Measurements from ENCODE around the gene INAVA.

INAVA gene

GRCh38 chr1:200894712-200895442, at the start of gene INAVA:
TSS of gene INAVA (plus strand) at chr1:200894900. CDS start at chr1:200898401, 3,501 bp downstream.
- DNase-seq, result no peak

- no peak for DNase-seq
Measured at GRCh38 chr1:200845360-200845759, 49.3 kb upstream of the INAVA start.

GRCh38 chr1:200846398-200846797, 48.3 kb upstream of the INAVA start:
- no peak for DNase-seq

GRCh38 chr1:200849430-200849829, 45.3 kb upstream of the INAVA start:
- DNase-seq, result no peak

DNA sequence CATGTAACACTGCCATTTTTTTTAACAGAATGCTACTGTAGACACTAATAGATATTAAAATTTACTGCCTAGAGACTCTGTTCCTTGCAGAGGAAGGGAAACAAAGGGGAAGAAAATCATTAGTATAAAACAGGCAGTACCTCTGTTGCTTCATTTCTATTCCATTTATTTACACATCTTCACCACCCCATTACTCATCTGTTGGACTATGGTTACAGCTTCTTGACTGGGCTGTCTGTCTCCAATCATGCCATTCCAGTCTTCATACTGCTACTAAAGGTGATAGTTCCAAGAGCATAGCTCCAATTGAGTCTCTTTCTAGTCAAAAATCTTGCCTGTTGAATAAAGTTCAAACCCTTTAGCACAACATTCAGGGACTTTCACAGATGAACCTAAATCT, 44.1 kb upstream of the INAVA start:
- no peak for DNase-seq

DNA sequence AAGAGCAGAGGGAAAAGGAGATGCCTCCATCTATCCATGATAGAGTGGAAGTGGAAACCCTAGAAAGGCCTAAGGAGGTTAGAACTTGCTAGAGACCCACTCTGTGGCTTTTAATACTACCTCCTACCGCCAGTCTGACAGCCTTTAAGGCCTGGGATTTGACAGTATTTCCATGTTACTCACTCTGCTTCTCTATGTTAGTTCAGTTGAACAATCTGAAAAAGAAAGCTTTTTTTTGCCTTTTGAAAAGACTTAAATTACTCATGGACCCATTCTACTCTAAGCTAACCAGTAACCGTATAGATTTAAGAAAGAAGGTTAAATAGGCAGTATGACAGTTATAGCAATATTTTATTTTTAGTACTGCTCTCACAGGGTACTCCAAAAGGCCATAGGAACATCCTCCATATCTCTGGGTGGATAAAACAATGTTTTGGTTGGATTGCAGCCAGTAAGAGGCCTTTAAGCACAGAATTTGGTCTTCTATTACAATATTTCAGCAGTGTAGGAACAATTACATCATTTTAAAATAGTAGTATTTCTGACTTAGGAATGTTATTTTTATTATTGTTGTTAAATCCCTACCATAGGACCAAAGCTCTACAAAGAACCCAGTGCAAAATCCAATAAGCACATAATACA, 37.9 kb upstream of the INAVA start:
- no peak for DNase-seq

DNA sequence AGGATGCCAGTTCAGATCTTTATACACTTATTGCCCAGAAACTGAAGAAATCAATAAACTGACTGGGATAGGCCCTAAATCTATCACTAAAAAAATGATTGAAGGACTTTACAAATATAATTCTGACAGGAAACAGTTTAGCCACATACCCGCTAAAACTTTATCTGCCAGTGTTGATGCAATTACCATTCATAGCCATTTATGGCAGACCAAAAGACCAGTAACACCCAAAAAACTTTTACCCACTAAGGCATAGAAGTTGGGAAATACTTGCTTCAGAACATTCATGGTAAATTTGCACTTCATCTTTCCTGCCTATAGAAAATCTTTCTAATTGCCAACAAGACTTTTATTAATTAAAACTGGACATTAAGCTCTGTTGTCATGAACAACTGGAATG, 36.9 kb upstream of the INAVA start:
- DNase-seq, result no peak

DNA sequence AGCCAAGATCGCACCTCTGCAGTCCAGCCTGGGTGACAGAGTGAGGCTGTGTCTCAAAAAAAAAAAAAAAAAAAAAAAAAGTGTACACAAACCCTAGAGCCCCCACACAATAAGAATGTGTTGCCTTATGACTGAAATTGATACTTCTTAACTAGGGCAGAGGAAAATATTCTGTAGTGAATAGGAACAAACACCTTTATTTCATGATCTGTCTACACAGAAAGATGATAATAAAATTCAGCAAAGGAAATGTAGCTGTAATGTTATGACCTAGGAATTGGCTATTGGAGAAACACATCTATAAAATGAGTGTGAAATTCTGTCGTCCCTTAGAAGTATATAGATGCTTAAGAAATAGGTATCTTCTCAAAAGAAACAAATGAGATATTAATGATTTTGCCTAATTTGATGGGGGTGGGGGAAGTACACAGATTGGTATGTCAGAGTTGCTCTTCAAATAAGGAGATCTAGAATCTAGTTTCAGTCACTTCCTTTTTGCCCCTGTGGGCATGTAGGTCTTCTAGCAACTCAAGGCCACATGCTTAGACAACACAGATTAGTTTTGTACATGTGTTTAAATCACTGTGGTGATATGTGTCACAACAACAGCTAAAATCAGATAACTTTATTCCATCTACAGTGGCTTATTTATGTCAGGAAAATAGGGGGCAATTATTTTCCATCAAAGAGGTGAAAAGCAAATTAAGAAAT, 32.6 kb upstream of the INAVA start:
- DNase-seq, result no peak

DNA sequence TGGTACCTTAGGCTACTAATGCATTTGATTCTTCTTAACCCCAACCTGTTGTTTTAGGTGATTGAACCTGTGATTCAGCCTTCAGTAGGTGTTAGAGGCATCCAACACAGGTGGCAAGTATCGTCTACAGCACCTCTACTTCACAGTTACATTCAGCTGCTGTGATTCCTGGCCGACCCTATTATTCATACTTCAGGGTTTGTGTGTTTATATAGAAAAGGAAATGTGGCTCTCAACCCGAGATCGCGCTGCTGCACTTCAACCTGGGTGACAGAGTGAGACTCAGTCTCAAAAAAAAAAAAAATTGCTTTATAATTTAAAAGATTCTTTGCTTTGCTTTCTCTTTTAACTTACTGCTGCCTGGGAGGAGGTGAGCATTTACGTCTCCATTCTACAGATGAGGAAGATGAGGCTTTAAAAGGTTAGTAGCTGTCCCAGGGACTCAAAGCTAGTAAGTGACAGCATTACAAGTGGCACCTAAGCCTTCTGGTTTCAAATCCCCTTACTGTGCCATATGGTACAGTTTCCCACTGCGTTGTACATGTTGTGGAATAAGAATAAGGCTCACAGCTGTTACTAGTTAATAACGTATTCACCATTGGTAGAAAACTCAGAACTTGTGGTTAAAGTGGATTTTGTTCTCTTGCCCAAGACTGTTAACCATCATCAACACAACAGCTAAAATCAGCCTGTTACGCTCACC, 31.8 kb upstream of the INAVA start:
- DNase-seq, result no peak

DNA sequence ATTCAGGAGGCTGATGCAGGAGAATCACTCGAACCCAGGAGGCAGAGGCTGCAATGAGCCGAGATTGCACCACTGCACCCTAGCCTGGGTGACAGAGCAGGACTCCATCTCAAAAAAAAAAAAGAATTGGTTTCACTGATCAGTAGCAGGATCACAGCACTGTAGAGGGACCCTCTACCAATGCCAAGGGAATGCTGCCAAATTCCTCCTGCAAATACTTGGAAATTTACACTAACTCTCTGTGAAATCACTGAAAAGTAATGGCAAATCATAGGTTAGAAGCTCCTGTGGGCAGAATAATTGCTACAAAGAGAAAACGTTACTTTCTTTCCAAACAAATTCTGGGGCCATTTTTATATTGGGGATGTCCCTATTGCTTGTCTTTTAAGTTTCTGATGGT, 28.6 kb upstream of the INAVA start:
- no peak for DNase-seq

- DNase-seq, result peak in 1 of 2 donors; percentile 26
Measured at GRCh38 chr1:200866521-200866920, 28.2 kb upstream of the INAVA start.

DNA sequence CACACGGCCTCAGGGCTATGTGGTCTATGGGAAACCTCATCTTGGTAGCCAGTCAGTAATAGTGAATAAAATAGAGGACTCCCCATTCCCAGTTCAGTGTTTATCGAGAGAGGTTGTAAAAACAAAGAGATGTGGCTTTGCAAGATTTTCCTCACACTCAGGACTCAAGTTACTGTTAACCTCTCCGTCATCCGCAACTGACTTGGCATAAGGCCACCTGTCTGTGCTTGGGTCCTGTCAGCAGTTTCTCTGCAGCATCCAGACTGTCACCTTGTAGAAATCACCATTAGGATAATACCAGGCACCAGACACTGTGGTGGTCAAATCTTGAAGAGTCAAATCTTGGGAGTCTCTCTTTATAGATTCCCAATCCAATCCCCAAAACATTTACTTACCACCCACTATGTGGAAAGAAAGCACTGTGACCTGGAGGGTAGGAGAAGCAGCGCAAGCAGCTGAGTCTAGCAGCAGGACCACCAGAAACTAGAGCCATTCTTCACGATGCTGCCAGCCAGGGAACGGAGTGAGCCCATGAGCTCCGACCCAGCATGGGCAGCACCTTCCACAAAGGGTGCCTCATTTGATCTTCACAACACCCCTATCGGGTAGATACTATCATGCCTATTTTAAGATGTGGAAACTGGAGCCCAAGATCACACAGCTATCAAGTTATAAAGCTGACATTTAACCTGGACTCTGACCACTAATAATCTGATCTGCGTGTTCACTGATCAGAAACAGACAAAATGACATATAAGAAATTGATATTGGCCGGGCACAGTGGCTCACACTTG, 27.5 kb upstream of the INAVA start:
- DNase-seq, result no peak

- no peak for DNase-seq
Measured at GRCh38 chr1:200869376-200869752, 25.3 kb upstream of the INAVA start.

DNA sequence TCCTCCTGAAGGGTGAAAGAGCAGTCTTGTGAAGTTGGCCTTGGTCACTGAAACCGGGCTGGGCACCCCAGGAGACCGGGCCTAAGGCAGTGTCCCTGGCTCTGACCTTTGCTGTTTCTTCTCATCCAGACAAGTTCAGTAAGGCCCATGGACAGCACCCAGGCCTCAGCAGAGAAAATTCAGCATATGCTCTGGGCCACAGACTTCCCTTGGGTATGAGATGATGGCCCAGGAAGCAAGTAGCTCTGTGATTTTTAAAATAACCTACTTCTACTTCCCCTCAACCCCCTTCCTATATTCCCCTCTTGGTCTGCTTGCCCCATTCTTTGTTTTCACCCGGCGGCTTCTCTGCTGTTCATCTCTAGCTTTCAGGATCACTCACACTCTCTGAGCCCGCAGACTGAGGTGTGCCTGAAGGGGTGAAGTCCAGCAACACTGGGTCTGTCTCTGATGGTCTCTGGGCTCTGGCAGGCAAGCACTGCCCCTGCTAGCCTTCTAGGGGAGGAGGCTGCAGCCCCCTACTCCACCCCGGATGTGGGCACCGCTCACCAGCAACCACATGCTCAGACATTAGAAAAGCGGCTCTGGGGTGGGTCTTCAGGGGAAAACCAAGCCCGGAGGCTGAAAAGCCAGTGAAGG, 24.8 kb upstream of the INAVA start:
- DNase-seq, result no peak

GRCh38 chr1:200872446-200873115, 22.1 kb upstream of the INAVA start, which contains the start of gene GPR25:
TSS of gene GPR25 (plus strand) at chr1:200872981. CDS start at chr1:200873038, 57 bp downstream.
- DNase-seq, result no peak

- DNase-seq, result no peak
Measured at GRCh38 chr1:200873116-200873670, 21.5 kb upstream of the INAVA start.

- DNase-seq, result no peak
Measured at GRCh38 chr1:200873671-200874397, 20.9 kb upstream of the INAVA start.

DNA sequence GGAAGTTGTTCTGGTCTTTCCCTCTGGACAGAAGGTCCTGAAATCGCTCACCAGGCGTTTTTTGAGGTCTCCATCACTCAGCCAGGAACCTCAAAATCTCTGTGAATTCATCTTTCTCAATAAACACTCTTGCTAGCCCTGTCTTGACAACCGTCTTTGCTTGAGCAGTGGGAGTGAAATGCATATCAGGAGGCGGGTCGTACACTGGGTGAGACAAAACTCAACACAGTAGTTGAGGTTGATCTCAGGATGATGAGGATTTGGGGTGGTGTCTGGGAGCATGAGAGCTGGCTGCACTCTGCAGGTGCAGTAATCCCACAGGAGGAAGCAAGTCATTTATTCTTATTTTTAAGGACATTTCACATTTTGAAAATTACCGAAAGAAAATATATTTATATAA, 20.0 kb upstream of the INAVA start:
- DNase-seq, result no peak

GRCh38 chr1:200875416-200875815, 19.3 kb upstream of the INAVA start:
- no peak for DNase-seq

DNA sequence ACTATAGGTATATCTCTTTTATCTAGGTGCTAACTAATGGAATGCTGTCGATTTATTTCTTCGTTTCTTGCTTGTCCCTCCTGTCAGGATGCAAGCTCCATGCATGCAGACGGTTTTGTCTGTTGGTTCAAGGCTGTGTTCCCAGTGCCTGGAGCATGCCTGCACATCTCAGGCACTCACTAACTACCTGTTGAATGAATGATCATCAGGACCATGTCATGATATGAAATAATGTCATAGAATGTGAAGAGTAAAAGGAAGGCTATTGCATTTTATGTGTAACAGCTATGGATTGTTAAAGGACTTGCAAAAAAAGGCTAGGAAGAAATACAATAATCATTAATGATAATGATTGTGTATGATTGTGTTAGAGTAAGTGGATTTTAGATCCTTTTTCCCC, 17.7 kb upstream of the INAVA start:
- no peak for DNase-seq
